Anterior cingulate cortex (tissue), 58 donors: ENCODE data around the gene NRIP1.
"Not testable (repeated sequence)": the region's sequence is repeated elsewhere in the genome, so short reads cannot be mapped to it uniquely, and the experiment has no call there.

Source experiments
- DNase-seq, 58 donors: peaks; one replicate each; lab custom pipeline; 2025; lab: John Stamatoyannopoulos, UW

NRIP1 gene

DNA sequence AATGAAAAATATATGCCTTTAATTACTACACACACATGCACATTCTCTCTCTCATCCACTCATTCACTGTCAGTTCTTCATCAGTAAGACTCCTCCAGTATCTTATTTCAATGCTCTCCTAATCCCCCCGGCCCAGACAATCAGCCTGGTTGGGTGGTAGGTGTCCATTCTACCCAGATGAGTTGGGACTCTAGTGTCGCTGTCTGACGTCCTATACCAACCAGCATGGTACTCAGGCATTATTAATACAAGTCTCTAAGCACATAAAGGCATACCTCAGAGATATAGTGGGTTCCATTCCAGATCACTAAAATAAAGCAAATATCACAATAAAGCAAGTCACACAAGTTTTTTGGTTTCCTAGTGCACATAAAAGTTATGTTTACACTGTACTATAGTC is 19.8 kb downstream of the NRIP1 start:
- DNase-seq: no peak

DNA sequence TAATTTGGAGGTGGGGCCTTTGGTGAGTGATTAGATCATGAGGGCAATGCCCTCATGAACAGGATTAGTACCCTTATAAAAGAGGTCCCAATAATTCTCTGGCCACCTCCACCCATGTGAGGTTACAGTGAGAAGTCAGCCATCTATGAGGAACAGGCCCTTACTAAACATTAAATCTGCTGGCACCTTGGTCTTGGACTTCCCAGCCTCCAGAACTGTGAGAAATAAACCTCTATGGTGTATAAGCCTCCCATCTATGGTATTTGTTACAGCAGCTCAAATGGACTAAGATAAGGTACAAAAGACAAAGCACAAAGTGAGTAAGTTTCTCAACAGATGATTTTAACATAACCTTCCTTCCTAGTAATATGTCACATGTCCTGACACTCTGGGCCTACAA is 22.3 kb downstream of the NRIP1 start:
- DNase-seq: no peak

DNA sequence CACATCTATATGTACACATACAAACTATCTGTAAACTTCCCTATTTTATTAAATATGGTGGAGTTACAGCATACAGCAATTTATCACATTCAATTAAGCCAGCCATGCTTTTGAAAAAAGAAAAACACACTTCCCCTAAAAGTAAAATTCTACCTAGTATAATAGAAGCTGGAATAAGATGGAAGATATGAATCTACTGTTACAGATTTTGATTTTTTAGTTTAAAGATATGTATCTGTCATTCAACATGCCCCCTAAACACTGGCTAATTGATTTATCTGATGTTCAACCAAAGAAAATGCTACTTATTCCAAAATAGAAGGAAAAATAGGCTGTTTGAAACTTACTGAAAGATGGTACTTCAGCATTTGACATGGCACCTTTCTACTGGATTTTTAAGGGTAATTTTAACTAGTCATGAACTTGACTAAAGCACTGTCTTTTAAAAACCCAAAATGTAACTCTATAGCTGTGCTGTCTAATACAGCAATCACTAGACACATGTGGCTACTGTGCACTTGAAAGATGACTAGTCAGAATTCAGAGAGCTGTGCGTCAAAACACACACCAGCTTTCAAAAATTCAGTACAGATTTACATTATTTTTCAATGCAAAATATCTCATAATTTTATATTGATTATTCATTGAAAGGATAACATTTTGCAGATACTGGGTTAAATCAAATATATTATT is 25.0 kb downstream of the NRIP1 start:
- no peak for DNase-seq

DNA sequence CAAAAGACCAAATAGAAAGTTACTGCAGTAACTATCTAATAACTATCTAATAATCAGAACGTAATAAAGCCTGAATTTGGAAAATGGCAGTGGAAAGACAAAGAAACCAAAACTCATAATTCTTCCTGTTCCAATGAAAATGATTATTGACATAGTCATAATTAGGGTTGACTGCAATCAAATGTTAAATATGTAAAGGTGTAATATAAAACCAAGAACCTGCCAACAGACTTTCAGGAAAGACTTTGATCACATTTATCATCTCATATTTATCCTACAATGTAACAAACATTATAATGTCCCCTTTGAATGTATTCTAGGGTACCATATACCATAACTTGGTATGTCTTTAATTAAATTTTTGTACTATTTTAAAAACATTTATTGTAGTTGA is 26.9 kb downstream of the NRIP1 start:
- no peak for DNase-seq

DNA sequence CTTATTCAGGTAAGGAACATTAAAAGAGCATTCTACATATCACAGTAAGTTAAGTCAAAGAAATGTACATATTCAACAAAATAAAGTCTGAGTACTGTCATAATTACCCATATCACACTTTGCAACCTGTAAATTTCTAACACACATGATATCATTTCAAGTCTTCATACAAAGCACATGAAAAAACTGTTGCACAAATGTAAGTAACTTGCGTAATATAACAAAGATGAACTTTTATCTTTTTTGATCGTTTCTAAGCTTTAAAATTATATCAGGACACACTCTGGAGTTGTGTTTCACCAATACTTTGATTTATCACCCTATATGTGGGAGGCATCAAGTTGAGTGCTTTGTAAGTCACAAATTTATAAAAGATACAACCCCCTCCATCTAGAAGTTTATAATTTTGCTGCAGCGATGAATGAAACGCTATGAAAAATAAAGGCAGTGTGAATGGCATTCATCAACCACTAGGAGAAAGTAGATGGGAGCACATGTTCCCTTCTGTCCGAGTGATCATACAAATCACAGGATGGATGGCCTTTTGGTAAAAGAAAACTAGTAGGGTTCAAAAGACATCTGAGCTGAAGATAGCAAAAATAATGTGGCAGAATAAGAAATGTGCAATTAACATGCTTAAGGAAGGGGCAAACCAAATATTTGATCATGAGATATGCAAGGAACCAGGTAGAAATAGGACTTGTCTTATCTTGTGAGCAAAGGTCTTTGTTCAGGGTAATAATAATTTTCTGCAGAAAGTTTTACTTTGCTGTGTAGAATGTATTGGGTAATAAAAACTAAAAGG is 27.5 kb downstream of the NRIP1 start:
- no peak for DNase-seq

DNA sequence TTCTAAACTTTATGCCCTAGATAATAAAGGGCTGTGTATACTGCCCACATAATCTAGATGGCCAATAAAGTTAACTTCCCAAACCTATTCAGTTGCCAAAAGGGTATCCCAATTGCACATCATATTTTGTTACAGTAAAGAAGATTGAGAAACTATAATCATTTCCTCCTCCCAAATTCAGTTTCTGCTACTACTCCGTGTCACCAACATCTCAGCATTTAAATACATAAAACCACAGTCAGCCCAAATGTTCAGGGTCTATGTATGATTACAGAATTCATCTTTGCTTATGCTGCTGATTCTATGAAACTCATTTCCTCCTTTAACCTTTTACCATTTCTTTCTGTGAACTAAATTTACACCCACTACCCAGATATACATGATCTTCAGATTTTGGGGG is 28.6 kb downstream of the NRIP1 start:
- DNase-seq: no peak

DNA sequence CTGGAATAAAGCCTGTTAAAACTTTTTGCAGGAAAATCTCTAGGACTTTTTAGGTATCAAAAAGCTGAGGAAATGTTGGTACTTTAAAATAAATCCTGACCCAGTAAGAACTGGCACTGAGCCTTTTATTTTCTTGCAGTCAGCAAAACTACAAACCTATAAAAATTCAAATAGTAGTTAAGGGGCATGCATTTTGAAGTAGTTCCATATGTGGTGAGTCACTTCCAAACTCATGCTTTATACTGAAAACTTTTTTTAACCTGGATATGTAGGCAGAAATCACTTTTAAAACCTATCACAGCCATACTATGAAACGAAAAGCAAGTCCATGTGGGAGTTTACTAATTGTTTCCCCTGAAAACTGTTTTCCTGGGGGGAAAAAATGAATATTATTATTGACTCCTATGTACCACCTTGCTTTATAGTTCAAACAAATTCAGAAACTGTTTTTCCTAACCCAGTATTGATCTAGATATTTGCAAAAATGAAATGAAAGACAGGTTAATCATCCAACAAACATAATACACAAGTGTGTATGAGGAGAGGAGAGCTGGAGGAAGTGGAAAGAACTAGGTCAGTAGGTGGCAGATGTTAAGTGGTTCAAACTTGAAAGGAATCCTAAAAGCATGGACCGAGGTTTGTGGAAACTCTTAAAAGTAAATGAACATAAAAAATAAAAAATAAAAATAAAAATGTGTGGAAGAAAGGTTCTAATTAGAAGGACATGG is 30.5 kb downstream of the NRIP1 start:
- DNase-seq: no peak

DNA sequence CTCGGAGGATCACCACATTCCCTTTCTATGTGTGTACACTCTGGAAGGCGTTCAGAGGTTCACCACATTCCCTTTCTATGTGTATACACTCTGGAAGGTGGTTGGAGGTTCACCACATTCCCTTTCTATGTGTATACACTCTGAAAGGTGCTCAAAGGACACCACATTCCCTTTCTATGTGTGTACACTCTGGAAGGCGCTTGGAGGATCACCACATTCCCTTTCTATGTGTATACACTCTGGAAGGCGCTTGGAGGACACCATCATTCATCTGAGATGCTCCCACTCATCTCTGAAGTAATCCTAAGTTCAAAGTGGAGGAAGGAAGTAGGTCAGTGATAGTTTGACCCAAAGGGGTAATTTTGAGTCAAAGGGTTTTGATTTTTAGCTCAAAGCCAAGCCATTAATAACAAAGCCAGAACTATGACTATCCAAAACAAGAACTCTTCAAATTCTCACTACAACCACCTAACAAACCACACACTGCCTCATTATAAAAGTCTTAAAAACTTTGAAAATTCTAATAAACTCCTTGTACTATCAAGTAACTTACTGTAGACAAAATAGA is 32.9 kb downstream of the NRIP1 start:
- DNase-seq: no peak

DNA sequence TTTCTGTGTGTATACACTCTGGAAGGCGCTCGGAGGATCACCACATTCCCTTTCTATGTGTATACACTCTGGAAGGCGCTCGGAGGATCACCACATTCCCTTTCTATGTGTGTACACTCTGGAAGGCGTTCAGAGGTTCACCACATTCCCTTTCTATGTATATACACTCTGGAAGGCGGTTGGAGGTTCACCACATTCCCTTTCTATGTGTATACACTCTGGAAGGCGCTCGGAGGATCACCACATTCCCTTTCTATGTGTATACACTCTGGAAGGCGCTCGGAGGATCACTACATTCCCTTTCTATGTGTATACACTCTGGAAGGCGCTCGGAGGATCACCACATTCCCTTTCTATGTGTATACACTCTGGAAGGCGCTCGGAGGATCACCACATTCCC is 33.4 kb downstream of the NRIP1 start:
- not testable (repeated sequence) for DNase-seq

DNA sequence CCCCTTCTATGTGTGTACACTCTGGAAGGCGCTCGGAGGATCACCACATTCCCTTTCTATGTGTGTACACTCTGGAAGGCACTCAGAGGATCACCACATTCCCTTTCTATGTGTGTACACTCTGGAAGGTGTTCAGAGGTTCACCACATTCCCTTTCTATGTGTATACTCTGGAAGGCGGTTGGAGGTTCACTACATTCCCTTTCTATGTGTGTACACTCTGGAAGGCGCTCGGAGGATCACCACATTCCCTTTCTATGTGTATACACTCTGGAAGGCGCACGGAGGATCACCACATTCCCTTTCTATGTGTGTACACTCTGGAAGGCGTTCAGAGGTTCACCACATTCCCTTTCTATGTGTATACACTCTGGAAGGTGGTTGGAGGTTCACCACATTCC is 33.9 kb downstream of the NRIP1 start:
- DNase-seq: not testable (repeated sequence)

DNA sequence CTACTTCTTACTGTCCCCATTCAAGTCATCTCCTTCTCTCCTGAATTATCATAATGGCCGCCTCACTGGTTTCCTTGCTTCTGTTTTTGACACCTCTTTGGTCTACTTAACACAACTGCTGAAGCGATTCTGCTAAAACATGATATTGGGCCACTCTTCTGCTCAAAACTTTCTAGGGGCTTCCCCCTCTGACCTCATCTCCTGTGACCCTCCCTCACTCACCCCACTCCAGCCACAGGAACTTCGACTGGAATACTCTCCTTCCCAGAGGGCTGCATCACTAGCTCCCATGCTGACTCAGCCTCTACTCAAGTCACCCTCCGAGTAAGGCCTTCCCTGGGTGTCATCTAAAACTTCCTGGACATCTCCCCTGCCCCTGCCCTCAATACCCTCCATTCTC is 35.7 kb downstream of the NRIP1 start:
- DNase-seq: no peak

DNA sequence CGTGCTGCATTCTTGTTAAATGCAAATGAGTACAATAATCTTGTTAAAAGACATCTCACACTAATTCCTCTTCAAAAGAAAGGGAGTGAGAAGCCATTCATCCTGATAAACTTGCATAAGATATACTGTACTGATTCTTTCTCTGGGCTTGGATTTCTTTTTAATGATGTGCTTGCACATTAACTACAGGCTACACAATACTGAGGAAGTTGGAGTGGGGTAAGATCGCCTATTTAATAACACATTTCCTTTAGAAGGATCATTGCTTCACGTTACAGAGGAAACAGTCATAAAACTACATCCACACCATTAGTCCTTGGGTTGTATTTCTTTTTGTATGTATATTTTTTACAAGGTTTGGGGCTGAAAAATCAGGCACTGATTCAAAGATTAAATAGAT is 36.6 kb downstream of the NRIP1 start:
- no peak for DNase-seq

DNA sequence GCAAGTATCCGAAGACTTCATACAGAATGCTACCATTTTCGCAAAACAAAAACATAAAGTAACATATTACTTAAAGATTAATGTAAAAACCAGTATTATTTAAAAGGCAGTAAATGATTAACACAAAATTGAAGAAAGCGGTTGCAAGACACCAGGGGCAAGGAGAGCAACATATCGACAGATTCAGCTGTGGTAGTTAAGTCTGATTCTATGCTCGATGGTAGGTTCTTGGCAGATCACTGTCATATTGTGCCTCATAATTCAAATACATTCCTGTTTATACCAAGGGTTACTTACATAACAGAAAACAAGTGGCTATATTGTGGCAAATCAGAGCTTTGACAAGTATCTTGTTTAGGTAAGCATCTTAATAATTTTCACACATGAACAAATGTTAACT is 37.7 kb downstream of the NRIP1 start:
- DNase-seq: no peak

DNA sequence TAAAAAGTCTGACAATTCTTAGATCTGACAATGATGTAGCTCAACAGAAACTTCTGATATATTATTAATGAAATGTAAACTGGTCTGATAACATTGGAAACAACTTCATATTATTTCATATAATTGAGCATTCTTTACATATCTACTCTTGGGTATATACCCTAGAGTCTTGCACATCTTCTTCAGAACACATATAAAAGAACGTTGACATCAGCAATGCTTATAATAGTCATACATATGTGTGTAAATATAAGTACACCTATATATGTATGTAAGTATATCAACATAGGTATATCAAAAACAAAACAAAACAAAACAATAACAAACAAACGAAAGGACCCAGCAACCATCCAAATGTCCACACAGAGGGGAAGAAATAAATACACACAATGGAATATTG is 38.4 kb downstream of the NRIP1 start:
- DNase-seq: no peak

DNA sequence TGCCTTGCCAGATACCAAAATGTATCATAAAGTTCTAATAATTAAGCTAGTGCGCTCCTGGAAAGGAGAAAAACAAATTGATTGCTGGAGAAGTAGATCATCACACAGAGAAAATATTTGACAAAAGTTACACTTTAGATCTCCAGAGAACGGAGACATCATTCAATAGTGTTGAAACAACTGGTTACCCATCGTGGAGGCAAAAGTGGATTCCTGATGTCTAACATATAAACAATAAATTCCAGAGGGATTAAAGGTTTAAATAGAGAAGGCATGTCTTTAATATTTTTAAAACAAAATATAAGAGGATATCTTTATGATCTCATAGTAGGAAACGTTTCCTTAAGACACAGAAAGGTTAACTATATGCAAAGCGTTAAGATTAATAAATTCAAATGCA is 41.0 kb downstream of the NRIP1 start:
- DNase-seq: no peak

DNA sequence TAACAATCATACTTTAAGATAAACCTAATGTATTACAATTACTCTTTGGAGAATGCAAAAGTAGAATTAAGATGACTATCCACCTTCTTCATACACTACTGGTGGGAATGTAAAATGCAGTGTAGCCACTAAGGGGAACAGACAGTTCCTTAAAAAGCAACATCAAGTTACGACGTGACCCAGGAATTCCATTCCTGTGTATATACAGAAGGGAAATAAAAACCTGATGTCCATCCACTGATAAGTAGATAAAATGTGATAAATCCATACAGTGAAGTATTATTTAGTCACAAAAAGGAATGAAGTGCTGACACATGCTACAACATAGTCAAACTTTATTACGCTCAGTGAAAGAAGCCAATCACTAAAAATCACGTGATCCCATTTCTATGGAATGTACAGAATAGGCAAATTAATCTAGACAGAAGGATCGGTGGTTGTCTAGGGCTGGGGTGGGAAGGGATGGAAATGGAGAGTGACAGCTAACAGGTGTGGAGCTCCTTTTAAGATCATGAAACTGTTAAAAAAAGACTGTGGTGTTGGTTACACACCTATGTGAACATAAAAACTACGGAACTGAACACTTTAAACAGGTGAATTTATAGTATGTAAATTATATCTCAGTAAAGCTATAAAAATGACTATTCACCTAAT is 42.1 kb downstream of the NRIP1 start:
- no peak for DNase-seq

DNA sequence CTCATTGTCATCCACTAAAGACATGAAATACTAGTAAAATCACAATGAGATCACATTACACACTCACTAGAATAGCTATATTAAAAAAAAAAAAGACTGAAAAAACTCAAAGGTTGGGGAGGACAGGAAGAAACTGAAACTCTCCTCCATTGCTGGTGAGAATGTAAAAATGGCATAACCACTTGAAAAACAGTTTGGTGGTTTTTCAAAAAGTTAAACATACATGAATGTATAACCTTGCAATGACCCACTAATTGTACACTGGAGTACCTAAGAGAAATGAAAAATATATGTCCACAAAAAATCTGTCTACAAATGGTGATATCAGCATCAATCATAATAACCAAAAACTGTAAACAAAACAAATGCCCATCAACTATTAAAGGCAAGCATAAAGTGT is 44.0 kb downstream of the NRIP1 start:
- no peak for DNase-seq

DNA sequence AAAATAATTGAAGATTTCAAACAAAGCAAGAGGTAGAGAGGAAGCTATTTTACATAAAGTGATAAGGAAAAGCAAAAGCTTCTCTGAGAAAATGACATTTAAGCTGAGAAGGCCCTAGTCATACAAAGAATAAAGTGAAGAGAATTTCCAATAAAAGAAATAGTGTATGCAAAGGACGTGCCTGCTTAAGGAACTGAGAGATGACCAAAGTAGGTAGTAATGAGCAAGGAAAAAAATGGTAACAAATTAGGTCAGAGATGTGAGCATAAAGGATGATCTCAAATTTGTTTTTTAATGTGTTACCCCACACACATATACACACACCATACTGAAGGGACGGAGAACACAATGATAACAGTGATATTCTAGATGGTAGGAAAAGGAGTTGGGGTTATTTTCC is 46.4 kb downstream of the NRIP1 start:
- DNase-seq: no peak

DNA sequence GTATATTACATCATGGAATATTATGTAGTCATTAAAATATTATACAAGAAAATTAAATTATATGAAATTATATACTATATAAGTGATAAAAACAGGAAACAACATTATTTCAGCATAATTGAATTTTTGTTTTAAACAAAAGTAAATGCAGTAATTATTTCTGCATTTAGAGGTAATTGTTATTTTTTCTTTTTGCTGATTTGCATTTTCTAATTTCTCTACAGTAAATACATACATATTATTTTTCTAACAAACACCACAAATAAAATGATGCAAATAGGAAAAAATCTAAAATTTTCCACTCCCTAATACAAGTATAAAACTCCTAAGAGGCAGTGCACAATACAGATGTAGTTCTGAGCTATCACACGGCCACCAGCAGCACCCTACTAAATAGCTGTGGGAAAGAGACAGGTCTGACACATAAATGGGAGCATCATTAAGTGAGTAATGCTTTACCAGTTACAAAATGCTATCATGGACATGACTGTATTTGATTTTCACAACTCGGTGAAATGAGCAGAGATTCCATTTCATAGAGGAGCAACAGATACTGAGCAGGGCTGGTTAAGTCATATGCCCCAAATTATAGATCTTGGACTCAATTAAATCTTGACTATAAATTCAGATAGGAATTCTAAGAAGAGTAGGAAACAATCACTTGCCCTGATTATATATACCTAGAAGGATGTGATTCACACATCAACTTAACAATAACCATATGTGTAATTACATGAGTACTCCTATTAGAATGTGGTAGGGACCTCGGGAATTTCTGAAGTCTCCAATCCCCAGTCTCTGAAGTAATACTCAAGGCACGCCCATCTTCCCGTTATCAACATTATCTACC is 49.0 kb downstream of the NRIP1 start:
- no peak for DNase-seq

DNA sequence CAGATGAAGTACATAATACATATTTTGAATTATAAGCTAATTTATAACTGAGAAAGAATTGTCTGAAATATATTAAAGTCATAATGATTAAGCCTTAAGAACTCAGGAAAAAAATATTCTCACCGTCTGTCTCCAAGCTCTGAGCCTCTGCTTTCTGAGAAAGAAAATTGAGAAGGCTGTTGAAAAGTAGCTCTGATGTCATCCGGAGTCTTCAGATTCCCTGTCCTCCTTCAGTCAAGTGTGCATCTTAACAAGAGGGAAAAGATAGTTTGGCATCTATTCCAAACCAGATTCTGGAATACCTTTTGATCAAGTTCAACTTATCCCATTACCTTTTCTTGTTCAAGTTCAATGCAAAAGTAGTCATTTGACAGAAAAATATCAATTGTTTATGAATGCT is 50.6 kb downstream of the NRIP1 start:
- no peak for DNase-seq
